ENCODE results near the gene PDE12.

Gene PDE12, protein sequence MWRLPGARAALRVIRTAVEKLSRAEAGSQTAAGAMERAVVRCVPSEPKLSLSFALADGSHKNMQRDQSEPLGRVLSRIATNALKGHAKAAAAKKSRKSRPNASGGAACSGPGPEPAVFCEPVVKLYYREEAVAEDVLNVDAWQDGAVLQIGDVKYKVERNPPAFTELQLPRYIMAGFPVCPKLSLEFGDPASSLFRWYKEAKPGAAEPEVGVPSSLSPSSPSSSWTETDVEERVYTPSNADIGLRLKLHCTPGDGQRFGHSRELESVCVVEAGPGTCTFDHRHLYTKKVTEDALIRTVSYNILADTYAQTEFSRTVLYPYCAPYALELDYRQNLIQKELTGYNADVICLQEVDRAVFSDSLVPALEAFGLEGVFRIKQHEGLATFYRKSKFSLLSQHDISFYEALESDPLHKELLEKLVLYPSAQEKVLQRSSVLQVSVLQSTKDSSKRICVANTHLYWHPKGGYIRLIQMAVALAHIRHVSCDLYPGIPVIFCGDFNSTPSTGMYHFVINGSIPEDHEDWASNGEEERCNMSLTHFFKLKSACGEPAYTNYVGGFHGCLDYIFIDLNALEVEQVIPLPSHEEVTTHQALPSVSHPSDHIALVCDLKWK

DNA sequence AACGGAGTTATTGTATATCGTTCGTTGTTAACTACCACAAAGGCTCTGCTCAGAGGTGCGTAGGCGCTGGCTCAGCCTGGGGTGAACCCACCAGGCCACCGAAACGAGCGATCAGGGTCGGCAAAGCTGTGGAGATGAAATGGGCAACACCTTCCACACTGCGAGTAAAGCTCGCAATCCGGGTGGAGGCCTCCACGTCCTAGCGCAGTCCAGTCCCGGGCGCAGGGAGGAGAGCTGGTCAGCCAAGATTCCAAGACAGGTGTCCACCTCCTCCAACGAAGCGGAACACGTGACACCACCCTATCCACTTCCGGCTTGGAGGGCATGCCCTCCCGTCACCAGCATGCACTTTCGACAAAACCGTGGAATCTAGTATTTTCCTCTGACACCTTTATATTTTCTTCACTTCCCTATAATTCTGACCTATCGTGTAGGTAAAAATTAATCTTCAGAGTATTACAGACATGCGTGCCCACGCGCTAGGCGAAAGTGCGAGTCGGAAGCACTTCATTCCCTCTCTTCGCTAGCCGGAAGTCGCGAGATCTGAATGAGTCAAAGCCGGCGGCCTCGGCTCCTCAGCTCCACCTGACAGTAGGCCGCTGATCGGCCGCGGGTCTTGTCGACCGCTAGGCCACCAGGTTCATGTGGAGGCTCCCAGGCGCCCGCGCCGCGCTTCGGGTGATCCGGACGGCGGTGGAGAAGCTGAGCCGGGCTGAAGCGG is at the start of gene PDE12:
PDE12 (plus strand) TSS at position 537 of the 721 bp plus-strand sequence; CDS start at position 643, 106 bp downstream.
- peak; percentile 66 to 77 for DNase-seq (ENCODE audit: low read depth in 2 of 2)

DNA sequence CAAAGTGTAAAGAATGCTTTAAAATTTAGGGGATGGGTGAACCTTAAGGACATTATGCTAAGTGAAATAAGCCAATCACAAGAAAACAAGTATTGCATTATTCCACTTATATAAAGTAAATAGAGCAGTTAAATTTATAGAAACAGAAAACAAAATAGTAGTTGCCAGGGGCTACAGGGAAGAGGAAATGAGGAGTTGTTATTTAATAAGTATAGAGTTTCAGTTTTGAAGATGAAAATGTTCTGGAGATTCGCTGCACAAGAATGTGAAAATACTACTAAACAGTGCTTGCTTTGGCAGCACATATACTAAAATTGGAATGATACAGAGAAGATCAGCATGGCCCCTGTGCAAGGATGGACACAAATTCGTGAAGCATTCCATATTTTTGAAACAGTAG is 43.9 kb upstream of the PDE12 start:
- no peak for DNase-seq (ENCODE audit: low read depth in 2 of 2)

DNA sequence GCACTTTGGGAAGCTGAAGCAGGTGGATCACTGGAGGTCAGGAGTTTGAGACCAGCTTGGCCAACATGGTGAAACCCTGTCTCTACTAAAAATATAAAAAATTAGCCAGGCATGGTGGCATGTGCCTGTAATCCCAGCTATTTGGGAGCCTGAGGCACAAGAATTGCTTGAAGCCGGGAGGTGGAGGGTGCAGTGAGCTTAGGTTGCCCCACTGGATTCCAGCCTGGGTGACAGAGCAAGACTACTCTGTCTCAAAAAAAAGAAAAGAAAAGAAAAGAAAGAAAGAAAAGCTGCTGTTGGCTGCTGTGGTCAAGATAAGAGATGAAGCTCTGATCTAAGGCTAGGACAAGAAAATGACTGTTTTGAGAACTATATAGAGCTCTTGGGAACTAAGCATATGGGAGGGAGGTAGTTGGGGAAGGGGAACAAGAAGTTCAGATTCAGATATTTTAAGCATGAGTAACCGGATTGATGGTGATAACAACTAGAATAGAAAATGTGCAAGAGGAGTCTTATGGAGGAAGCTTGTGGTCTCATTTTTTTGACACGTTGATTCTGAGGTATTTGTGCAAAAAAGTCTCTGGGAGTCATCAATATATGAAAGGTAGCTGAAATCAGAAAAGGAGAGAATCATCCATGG is 37.7 kb upstream of the PDE12 start:
- no peak for DNase-seq (ENCODE audit: low read depth in 2 of 2)

DNA sequence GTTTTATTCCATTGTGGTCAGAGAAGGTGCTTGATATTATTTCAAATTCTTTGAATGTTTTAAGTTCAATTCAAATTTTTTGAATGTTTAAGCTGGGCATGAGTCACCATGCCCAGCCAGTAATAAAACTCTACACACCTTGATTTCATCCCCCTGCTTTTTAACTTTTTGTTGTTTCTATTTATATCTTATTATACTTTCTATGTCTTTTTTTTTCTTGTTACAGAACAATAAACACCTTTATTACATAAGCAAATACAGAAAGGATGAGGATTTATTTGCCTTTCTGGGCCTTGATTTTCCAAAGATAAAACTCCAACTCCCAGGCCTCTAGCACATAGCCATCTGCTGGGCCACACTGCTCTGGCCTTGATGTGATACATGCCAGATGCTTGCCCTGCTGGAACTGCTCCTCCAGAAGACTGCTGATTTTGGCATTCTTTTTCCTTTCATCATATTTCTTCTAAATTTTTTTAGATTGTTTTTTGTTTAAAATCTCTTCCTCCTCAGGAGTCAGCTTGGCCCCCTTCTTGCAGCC is 25.9 kb upstream of the PDE12 start:
- DNase-seq (ENCODE audit: low read depth in 2 of 2): no peak

DNA sequence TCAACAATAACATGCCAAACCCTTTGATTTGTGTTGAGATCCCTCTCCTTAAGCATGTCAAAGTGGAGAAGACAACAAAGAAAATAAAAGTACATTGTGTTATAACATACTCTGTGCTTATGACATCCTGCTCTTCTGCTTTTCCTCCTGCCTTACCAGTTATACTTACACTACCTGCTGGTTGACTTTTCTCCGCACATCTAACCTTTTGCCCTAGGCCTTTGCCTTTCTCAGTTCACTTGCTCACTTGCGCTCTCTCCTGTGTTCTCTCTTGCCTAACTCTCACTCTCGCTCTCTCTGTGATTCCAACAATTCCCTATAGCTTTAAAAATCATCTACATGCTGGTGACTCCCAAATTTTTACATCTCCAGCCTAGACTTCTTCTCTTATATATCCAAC is 17.6 kb upstream of the PDE12 start:
- DNase-seq (ENCODE audit: low read depth in 2 of 2): no peak

GRCh38 chr3:57544181-57545125 is 11.6 kb upstream of the PDE12 start, which contains the start of gene DNAH12:
Gene DNAH12, minus strand, starts transcription at chr3:57544344. Its CDS starts 1,474 bp downstream, at chr3:57542870.
- DNase-seq (ENCODE audit: low read depth in 2 of 2): no peak

DNA sequence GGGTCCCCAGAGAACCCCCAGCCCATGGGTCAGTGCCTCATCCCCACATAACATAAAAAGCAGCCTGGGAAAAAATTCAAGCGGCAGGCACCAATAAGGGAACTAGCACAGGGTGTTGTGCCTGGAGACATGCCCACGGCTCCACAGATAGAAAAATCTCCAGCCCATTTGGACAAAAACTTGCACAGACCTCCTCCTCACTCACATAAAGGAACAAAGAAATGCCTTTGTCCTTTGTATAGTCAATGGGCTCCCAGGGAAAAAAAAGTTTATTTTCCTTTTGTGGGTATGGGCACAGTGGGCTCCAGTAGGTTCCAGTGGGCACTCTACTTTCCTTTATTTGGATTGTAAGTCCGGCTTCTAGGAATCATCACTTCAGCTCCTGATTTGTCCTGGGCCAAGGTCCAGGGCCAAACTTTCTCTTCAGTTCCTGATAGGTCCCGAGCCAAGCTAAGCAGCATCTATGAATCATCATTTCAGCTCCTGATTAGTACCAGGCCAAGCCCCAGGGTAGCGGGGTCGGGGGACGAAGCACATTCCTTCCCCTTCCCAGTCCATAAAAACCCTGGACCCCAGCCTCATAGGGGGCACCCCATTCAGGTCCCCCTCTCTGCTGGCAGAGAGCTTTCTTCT is 10.3 kb upstream of the PDE12 start:
- DNase-seq (ENCODE audit: low read depth in 2 of 2): no peak

- no peak for DNase-seq (ENCODE audit: low read depth in 2 of 2)
Measured at GRCh38 chr3:57546616-57547015, 9.5 kb upstream of the PDE12 start.

- no peak for DNase-seq (ENCODE audit: low read depth in 2 of 2)
Measured at GRCh38 chr3:57555306-57555705, 768 bp upstream of the PDE12 start.

DNA sequence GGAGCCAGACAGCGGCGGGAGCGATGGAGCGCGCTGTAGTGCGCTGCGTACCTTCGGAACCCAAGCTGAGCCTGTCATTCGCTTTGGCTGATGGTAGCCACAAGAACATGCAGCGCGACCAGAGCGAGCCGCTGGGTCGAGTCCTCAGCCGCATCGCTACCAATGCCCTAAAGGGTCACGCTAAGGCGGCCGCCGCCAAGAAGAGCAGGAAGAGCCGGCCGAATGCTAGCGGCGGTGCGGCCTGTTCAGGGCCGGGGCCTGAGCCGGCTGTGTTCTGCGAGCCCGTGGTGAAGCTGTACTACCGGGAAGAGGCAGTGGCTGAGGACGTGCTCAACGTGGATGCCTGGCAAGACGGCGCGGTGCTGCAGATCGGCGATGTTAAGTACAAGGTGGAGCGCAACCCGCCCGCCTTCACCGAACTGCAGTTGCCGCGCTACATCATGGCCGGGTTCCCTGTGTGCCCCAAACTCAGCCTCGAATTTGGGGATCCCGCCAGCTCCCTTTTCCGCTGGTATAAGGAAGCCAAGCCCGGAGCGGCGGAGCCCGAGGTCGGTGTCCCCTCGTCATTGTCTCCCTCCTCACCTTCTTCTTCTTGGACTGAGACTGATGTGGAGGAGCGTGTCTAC is 498 bp downstream of the PDE12 start:
- DNase-seq (ENCODE audit: low read depth in 2 of 2): peak; percentile 16 to 26

DNA sequence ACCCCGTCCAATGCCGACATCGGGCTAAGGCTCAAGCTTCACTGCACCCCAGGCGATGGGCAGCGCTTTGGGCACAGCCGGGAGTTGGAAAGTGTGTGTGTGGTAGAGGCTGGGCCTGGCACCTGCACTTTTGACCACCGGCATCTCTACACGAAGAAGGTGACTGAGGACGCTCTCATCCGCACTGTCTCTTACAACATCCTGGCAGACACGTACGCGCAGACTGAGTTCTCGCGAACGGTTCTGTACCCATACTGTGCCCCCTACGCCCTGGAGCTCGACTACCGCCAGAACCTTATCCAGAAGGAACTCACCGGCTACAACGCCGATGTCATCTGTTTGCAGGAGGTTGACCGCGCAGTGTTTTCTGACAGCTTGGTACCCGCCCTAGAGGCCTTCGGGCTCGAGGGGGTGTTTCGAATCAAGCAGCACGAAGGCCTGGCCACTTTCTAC is 1.0 kb downstream of the PDE12 start:
- DNase-seq (ENCODE audit: low read depth in 2 of 2): peak; percentile 23 to 35

DNA sequence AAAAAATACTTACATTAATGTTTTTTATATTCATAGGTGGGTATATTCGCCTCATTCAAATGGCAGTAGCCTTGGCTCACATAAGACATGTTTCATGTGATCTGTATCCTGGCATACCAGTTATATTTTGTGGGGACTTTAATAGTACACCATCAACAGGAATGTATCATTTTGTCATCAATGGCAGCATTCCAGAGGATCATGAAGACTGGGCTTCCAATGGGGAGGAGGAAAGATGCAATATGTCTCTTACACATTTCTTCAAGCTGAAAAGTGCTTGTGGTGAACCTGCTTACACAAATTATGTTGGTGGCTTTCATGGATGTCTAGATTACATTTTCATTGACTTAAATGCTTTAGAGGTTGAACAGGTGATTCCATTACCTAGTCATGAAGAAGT is 3.5 kb downstream of the PDE12 start:
- DNase-seq (ENCODE audit: low read depth in 2 of 2): no peak

DNA sequence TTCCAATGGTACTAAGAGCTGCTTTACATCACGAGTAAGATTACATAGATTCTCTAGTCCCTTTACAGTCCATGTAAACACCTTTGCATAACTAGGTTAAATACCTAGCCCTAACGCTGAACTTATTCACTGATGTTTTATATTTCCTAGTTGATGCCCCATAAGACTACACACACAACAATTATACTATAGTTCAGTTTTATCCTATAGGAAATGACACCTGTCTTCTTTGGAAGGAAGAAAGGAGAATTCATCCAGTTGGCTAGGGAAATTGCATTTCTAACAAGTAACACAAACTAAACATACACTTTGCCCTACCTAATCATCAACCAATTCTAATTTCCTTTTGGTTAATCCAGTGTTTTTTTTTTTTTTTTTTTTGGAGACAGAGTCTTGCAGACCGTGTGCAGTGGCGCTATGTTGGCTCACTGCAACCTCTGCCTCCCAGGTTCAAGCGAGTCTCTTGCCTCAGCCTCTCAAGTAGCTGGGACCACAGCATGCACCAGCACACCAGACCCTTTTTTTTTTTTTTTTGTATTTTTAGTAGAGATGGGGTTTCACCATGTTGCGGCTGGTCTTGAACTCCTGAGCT is 13.9 kb downstream of the PDE12 start:
- no peak for DNase-seq (ENCODE audit: low read depth in 2 of 2)

DNA sequence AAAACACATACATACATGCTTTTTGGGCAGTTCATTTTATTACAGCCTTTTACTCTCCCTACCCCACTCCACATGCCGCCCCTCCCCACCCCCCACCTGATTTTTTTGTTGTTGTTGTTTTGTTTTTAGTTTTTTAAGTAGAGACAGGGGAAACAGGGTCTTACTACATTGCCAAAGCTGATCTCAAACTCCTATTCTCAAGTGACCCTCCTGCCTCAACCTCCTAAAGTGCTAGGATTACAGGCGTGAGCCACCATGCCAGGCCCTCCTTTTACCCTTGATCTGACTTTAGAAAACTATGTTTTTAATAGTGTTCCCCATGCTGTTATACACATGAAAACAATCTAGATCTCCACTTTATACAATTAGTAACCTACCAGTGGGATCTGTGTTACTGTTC is 14.8 kb downstream of the PDE12 start:
- DNase-seq (ENCODE audit: low read depth in 2 of 2): no peak

GRCh38 chr3:57572096-57572495 is 16.0 kb downstream of the PDE12 start:
- DNase-seq (ENCODE audit: low read depth in 2 of 2): no peak

- DNase-seq (ENCODE audit: low read depth in 2 of 2): no peak
Measured at GRCh38 chr3:57575966-57576626, 20.0 kb downstream of the PDE12 start.

DNA sequence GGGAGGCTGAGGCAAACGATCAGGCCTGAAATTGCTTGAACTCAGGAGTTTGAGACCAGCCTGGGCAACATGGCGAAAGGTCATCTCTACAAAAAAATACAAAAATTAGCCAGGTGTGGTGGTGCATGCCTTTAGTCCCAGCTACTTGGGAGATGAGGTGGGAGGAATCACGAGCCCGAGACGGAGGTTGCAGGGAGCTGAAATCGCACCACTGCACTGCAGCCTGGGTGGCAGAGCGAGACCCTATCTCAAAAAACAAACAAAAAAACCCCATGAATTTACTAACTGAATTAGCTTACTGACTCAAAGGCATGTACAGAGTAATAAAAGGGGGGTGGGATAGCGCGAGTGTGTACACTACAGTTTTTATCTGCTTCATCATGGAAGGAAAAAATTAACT is 21.7 kb downstream of the PDE12 start:
- DNase-seq (ENCODE audit: low read depth in 2 of 2): no peak

- no peak for DNase-seq (ENCODE audit: low read depth in 2 of 2)
Measured at GRCh38 chr3:57582474-57583168, 26.5 kb downstream of the PDE12 start.

Data from stimulated activated CD4-positive, alpha-beta T cell treated with anti-CD3 and anti-CD28 coated beads, Interleukin-4, amount 100 ng/mL, for 48 hours (primary cell).